SW480 (cell line): ENCODE data around the gene NACC2.

Experiments used
- DNase-seq: peaks from one replicate; pipeline ENCODE4 v3.0.0-alpha.2; 2016; ENCODE audit warnings: low spot score

The NACC2 gene

GRCh38 chr9:136021872-136022681, 73.0 kb downstream of the NACC2 start:
- DNase-seq: no peak

GRCh38 chr9:136021171-136021871, 73.8 kb downstream of the NACC2 start:
- no peak for DNase-seq

- no peak for DNase-seq
These were observed 74.4 kb downstream of the NACC2 start for GRCh38 chr9:136020671-136021070.

- no peak for DNase-seq
These were observed 74.9 kb downstream of the NACC2 start for GRCh38 chr9:136020206-136020605.

- no peak for DNase-seq
These were observed 75.4 kb downstream of the NACC2 start for GRCh38 chr9:136019681-136020060.

GRCh38 chr9:136019041-136019680, 75.9 kb downstream of the NACC2 start:
- no peak for DNase-seq

- no peak for DNase-seq
These were observed 76.6 kb downstream of the NACC2 start for GRCh38 chr9:136018257-136019031.

GRCh38 chr9:136017289-136018190, 77.5 kb downstream of the NACC2 start:
- DNase-seq: no peak

GRCh38 chr9:136016572-136017288, 78.4 kb downstream of the NACC2 start:
- no peak for DNase-seq

- no peak for DNase-seq
These were observed 79.2 kb downstream of the NACC2 start for GRCh38 chr9:136015656-136016571.

GRCh38 chr9:136014924-136015633, 80.0 kb downstream of the NACC2 start:
- DNase-seq: no peak

- DNase-seq: no peak
These were observed 80.8 kb downstream of the NACC2 start for GRCh38 chr9:136014147-136014923.

- DNase-seq: no peak
These were observed 81.5 kb downstream of the NACC2 start for GRCh38 chr9:136013524-136014034.

- no peak for DNase-seq
These were observed 82.0 kb downstream of the NACC2 start for GRCh38 chr9:136013116-136013515.

GRCh38 chr9:136012651-136013050, 82.4 kb downstream of the NACC2 start:
- no peak for DNase-seq

- DNase-seq: no peak
These were observed 83.2 kb downstream of the NACC2 start for GRCh38 chr9:136011703-136012496.

GRCh38 chr9:136011376-136011702, 83.8 kb downstream of the NACC2 start:
- no peak for DNase-seq
